ENCODE results near the gene ANO1.

Gene ANO1

GRCh38 chr11:70120674-70121073 lies 42.6 kb downstream of the ANO1 start:
- DNase-seq (ENCODE audit: low read depth), result no peak
- TF ChIP-seq CTCF (IDR thresholded peaks at IDR 0.05; ENCODE audit: control insufficient read depth, insufficient read depth, low read depth, low read length, missing control alignments), result no peak
- H3K4me3 ChIP-seq (ENCODE audit: control insufficient read depth, low read depth, low read length), result no peak overlapping the region

- no peak overlapping the region for H3K4me3 ChIP-seq (ENCODE audit: control insufficient read depth, low read depth, low read length)
- DNase-seq (ENCODE audit: low read depth), result no peak
- no peak for TF ChIP-seq CTCF (IDR thresholded peaks at IDR 0.05; ENCODE audit: control insufficient read depth, insufficient read depth, low read depth, low read length, missing control alignments)
These were observed 44.5 kb downstream of the ANO1 start for GRCh38 chr11:70122490-70123198.

- DNase-seq (ENCODE audit: low read depth), result no peak
- TF ChIP-seq CTCF (IDR thresholded peaks at IDR 0.05; ENCODE audit: control insufficient read depth, insufficient read depth, low read depth, low read length, missing control alignments), result no peak
These were observed 45.6 kb downstream of the ANO1 start for GRCh38 chr11:70123711-70124110.

GRCh38 chr11:70124321-70125000 lies 46.3 kb downstream of the ANO1 start:
- no peak for TF ChIP-seq CTCF (IDR thresholded peaks at IDR 0.05; ENCODE audit: control insufficient read depth, insufficient read depth, low read depth, low read length, missing control alignments)
- DNase-seq (ENCODE audit: low read depth), result no peak
- no peak overlapping the region for H3K4me3 ChIP-seq (ENCODE audit: control insufficient read depth, low read depth, low read length)

More at GRCh38 chr11:70123711-70124110, 45.6 kb downstream of the ANO1 start:
- no peak overlapping the region for H3K4me3 ChIP-seq (ENCODE audit: control insufficient read depth, low read depth, low read length)

- no peak overlapping the region for H3K4me3 ChIP-seq (ENCODE audit: control insufficient read depth, low read depth, low read length)
- no peak for DNase-seq (ENCODE audit: low read depth)
- no peak for TF ChIP-seq CTCF (IDR thresholded peaks at IDR 0.05; ENCODE audit: control insufficient read depth, insufficient read depth, low read depth, low read length, missing control alignments)
These were observed 48.4 kb downstream of the ANO1 start for GRCh38 chr11:70126494-70126893.

GRCh38 chr11:70127653-70128434 lies 49.7 kb downstream of the ANO1 start:
- no peak for DNase-seq (ENCODE audit: low read depth)
- no peak for TF ChIP-seq CTCF (IDR thresholded peaks at IDR 0.05; ENCODE audit: control insufficient read depth, insufficient read depth, low read depth, low read length, missing control alignments)
- H3K4me3 ChIP-seq (ENCODE audit: control insufficient read depth, low read depth, low read length), result no peak overlapping the region
